ENCODE measurements around the gene LYRM1.
A peak's percentile ranks its signal among the peaks of the same experiment; 100 is the strongest.

The LYRM1 gene

DNA sequence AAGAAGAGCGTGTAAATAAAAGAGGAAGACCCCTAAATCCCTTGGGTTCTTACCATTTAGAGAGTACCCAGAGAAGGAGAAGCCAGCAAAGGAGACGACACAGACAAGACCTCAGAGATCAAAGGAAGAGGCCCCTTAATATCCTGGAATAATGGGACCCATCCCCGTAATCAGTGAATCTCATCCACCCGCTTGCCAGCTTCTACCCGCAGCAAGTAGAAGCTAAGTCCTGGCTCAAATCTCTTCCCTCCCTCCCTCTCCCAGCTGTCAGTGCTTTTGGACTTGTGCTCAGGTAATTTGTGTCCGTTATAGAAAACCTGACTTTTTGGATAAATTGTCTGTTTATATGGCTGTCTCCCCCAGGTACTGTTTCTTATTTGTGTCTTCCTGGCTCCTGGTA, 1.9 kb downstream of the LYRM1 start:
- no peak for DNase-seq (ENCODE audit: low spot score)

DNA sequence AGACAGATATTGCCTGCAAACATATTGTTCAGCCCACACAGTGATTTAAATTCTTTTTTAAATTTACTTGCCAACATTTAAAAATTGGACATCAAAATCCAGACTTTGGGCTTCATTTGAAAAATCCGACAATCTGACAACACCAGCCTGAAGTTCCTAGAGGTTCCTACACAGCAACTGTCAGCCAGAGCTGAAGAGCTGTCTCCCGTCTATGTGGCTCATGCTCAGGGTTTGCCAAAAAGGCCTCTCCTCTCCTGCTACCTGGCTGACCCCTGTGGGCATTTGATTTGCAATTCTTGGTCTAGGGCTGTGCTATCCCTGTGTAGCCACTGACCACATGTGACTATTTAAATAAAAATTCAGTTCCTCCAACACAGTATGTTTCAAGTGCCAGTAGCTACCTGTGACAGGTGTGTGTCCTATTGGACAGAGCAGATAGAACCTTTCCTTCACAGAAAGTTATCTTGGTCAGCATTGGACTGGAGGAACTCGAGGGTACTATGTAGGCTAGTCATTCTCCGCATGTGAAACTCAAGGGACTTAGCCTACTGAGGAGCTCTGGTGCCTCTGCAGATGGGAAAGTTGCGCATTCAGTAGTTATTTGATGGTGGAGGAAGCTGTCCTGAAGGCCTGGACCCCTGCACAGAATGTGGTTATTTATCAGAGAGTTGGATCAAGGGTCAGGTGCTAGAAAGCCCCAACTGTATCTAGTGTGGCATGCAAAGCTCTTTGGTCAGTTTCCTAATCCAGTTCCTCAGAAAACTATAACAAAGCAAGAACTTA, 2.7 kb downstream of the LYRM1 start:
- no peak for DNase-seq (ENCODE audit: low spot score)

DNA sequence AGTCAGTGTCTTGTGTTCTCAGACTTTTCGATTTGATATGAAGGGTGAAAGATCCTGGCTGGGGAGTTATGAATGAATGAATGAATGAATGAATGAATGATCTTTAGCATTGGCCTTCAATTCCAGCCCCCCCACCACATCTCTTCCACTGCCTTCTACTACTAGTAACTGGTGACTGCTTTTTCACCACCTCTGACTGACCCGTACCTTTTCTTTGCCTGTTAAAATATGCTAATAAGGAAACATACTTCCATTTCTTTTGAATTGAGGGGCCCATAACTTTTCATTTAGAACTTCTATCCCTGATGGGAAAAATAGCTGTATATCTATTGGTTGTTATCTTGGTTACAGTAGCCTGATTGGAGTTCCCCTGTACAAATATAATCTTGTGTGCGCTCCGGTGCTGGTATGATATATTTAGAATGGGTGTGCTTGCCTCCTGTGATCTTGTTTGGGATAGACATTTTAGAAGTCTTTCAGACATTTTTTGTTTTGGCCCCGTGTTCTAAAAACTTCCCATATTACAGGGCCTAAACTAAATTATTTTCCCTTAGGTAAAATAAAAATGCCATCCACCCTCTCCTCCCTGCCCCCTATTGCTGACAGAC, 3.4 kb downstream of the LYRM1 start:
- DNase-seq (ENCODE audit: low spot score) = no peak

DNA sequence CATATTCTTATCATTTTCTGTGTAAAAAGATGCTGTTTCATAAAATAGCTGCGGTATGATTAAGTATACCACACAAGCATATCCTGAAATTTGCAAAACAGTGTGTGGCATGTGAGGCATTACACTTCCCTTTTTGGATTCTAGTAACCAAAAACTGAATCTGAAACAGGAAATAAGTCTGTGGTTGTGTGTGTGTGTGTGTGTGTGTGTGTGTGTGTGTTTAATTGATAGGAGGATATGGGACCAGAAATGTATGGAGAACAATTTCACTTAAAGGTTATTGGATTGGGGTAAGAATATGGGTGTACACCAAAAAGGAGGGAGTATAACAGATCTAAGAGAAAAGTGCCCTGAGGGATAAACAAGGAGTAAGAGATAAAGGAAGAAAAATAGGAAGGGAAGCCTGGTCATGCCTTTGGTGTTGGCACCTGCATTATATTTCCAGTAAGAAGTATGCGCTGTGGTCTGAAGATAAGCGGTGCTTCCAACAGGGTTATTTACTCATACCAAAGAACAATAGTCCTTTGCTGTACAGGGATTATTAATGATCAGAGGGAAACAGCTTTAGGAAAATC, 4.0 kb downstream of the LYRM1 start:
- no peak for DNase-seq (ENCODE audit: low spot score)

DNA sequence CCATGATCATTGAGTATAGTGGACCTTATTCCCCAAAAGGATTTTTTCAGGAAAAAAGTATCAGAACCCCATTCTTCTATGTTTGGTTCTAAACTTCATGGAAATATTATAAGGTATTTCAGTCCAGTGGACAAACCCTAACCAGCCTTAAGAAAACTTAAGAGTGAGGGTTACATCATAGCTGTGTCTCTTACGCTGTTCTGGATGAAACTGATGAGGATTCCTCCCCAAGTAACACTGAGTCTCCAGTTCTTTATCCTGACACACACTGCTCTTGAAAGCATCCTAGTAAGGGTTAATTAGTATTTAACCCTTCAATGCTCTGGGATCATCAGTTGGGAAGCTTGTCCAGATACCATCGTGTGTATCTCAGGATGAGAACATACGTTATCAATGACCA, 5.0 kb downstream of the LYRM1 start:
- no peak for DNase-seq (ENCODE audit: low spot score)

DNA sequence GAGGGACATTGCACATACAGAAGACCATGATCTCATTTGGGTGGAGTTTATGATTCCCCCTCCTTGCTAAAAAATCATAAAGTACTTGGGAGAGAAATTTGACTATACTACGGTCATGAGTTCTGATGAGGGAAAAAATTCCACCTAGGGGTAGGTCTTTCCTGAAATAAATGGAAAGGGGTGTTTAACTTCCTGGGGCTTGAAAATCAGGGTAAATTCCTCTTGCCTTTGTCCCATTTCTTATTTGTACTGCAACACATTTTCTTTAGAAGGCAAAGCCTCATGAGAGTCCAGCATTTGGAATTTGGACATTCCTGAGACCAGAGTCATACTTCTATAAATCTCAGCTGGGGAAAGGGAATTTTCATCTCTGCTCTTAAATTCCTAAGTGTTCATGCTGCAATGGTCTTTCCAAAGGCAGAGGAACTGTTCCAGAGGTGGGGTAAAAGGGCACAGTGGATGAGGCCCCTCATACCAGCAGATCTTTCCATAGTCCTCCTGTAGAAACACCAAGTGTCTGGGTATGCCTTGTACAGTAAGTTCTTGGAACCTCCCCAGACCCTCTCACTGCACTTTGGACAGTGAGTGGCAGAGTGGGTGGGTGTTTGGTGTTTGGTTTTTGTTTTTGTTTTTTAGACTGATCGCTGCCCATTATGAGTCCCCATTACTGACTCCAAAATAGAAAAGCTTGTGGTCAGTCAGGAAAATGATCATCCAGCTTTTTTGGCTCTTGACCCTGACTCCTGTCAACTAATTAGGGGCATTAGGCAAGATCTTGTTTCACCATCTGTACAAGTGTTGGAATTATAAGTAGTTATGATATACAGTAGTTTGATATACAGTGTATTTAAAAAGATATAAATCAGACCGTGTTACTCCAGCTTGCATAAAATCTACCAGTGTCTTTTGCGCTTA, 6.0 kb downstream of the LYRM1 start:
- DNase-seq (ENCODE audit: low spot score) = peak; percentile 61

DNA sequence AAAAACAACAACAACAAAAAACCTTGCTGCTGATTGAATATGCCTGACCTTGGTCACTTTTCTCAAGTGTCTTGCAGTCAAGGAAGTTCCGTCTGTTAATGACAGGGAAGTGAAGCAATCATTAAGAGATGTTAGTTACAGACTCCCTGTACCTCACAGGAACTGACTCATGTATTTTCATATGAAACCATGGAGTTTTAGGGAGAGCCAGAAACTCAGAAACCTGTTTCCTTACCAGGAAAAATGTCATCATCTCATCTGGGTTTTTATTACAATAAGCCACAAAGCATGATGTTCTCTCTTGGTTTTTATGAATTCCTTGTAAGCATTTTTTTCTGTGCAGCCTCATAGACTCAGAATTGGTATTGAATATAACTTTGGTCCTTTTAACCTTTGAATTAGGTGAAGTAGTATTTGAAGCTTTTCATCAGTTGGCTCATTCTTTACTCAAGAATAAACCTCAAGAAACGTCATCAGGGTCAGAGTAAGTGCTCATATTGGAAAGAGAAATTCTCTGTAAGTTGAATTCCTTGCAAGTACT, 10.3 kb downstream of the LYRM1 start:
- peak; percentile 56 for DNase-seq (ENCODE audit: low spot score)

DNA sequence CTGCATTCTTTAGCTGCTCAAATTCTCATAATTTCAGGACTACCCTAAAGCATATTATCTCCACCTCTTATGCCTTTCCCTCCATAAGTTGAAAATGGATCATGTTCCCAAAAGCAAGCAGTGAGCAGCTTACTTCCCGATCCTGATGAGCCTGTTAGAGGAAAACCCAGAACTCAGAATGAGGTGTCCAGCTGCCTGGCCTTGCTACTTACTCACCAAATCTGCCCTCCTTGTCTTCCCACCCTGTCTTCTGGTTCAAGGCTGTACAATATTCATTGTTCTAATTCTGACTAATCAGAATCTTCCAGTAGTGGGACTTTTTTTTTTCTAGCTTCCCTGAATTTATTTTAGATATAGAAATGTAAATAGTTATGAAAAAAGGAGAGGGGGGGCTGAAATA, 10.8 kb downstream of the LYRM1 start:
- DNase-seq (ENCODE audit: low spot score) = no peak

DNA sequence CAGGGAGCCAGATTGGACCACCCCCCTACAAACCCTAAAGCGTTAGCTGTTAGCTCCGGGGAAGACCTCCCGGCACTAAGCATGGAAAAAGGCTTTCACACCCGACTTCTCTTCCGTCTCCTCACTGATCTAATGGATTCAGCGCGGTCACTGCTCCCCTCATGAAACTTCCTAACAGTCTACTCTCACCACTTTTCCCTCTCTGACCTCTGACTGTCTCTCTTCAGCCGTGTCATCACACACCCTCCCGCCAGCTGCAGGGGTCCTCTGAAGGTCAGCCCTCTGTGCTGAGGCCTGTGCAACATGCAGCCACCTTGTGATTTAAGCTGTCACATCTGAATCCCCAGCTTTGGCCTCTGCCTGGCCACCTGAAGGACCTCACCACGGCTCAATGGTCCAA, 15.7 kb downstream of the LYRM1 start:
- DNase-seq (ENCODE audit: low spot score) = no peak

DNA sequence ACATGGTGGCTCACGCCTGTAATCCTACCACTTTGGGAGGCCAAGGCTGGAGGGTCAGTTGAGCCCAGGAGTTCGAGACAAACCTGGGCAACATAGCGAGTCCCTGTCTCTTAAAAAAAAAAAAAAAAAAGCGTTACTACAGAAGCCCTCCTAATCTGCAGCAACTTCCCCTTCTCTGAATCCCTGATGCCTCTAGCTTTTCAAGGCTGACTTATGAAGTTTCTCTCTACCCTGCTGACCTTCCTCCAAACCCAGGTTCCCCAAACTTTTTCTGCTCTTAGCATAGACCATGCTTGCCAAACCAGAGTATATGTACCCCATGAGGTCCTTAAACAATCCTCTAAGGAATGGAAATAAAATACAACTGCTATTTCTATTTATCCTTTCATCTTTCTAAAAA, 16.4 kb downstream of the LYRM1 start:
- no peak for DNase-seq (ENCODE audit: low spot score)

DNA sequence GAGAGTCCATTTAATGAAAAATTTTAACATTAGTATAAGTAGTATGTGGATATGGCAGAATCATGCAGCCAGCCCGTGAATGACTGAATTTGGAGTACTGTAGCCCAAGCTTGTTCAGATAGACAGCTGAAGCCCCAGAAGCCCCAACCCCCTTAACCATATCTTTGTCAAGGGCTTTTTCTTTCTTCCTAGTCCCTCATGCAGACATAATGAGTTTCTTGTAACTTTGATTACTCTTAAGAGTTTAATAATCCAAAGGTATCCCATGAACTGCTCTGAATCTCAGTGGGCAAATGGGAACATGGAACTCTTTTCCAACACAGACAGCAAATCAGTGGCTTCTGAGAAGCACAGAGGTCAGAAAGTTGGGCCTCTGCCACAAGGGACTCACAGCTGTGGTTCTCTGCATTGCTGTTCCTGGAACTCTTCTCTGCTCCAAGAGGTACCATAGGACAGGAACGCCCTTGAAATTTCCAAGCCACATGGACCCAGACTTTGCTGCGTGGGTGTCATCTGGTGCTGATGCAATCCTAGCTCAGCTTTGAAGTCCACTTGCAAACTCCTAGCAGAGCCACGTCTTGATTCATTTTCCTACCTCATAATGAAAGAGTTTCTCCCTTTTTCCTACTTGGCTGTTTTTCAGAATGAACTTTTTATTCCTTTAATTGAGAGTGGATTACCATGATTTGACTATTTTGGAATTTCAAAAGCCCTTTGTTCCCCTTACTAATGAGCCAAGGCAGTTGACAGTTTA, 18.1 kb downstream of the LYRM1 start:
- peak; percentile 77 for DNase-seq (ENCODE audit: low spot score)

DNA sequence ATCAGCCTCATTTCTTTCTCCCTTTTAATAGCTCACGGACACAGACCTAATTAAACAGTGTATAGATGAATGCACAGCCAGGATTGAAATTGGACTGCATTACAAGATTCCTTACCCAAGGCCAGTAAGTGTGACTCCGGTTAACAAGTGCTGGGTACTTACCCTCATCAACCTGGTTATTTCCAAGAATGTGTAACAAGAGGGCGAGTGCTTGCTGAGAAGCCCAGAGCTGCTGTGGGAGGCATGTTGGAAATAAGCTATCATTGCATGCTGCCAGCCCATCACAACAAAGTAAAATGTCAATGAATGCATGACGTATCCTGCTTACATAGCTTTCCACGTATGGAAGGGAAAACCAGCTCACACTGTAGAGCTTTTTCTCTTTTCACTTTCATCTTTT, 19.5 kb downstream of the LYRM1 start:
- no peak for DNase-seq (ENCODE audit: low spot score)

DNA sequence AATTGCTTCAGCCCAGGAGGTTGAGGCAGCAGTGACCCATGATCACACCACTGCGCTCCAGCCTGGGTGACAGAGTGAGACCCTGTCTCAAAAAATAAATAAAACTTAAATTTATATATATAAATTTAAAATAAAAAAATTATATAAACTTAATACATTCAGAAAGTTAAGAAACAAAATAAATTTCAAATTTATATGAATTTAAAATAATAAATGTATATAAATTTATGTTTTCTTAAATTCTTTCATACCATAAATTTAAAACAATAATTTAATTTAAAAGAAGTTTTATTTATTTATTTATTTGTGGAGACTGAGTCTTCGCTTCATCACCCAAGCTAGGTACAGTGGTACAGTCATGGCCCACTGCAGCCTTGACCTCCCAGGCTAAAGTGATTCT, 20.2 kb downstream of the LYRM1 start:
- no peak for DNase-seq (ENCODE audit: low spot score)

DNA sequence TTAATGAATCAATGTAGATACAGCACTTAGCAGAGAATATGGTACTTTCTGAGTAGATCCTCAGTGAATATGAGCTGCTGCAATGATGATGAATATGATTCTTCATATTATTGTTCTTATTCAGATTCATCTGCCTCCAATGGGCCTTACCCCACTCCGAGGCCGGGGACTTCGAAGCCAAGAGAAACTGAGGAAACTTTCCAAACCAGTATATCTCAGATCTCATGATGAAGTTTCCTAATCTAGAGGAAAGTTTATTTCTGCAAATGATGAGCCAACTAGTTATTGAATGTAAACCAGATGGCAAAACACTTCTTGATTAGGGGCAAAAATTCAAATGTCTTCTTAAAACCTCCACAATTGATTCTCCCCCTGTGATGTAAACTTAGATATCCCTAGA, 23.3 kb downstream of the LYRM1 start:
- no peak for DNase-seq (ENCODE audit: low spot score)

DNA sequence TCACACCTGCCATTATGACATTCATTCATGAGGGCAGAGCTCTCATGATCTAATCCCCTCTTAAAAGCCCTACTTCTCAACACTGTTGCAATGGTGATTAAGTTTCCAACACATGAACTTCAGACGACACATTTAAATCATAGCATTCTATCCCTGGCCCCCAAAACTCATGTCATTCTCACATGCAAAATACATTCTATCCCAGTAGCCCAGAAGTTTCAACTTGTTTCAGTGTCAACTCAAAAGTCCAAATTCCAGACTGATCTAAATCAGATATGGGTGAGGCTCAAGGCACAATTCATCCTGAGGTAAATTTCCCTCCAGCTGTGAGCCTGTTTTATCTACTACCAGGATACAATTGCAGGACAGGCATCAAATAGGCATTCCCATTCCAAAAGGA, 25.2 kb downstream of the LYRM1 start:
- DNase-seq (ENCODE audit: low spot score) = no peak

DNA sequence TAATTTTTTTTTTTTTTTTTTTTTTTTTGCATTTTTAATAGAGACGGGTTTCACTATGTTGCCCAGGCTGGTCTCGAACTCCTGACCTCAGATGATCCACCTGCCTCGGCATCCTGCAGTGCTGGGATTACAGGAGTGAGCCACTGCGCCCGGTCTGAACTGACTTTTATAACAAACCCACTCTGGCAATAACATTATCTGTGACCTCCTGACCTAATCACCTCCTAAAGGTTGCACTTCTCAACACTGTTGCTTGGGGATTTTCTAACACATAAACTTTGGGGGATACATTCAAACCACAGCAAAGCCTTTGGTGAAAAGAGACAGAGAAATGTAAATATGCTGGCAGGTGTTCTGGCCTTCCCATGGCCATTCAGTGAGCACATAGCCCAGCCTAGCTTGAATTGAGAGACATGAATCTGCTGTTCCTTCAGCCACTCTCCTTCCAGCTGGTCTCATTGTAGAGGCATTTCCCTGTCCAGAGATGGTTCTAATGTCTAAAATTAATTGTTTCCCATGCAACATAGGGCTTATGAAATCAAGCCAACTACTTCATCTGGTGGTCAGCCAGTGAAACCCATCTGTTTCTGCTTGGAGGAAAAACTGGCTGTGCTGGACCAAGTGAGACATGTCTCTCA, 28.3 kb downstream of the LYRM1 start:
- DNase-seq (ENCODE audit: low spot score) = peak; percentile 58

DNA sequence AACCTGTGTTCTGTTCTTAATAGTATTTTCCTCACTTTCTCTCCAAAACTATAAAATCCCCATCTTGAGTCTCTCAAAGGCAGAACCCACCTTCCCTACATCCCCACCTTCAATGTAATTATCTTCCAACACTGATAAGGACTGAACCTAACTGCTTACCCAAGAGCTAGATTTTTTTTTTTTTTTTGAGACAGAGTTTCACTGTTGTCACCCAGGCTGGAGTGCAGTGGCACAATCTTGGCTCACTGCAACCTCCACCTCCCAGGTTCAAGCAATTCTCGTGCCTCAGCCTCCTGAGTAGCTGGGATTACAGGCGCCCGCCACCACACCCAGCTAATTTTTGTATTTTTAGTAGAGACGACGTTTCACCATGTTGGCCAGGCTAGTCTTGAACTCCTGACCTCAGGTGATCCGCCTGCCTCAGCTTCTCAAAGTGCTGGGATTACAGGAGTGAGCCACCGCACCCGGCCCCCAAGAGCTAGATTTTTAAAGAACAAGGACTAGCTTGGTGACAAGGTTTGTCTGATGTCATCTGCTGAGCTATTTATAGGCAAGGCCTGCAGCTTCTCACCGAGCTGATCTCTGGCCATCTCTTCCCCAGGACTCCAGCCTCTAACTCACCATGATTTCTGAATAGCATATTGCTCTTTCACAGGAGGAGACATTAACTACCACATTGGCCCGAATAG, 29.2 kb downstream of the LYRM1 start:
- peak; percentile 47 for DNase-seq (ENCODE audit: low spot score)

DNA sequence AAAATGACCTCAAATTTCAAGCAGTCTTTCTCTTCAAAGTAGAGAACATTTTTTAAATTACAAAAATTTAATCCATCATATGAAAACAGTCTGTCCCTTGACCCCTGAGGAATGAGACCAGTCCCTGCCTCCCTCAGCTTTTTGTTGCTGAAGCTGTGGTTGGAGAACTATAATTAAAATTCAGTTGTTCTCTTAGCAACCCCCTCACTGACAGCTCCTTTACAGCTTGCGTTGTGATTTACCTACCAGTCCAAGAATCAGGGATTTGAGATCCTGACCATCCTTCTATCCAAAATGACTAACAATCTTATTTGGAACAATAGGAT, 29.8 kb downstream of the LYRM1 start:
- DNase-seq (ENCODE audit: low spot score) = no peak

DNA sequence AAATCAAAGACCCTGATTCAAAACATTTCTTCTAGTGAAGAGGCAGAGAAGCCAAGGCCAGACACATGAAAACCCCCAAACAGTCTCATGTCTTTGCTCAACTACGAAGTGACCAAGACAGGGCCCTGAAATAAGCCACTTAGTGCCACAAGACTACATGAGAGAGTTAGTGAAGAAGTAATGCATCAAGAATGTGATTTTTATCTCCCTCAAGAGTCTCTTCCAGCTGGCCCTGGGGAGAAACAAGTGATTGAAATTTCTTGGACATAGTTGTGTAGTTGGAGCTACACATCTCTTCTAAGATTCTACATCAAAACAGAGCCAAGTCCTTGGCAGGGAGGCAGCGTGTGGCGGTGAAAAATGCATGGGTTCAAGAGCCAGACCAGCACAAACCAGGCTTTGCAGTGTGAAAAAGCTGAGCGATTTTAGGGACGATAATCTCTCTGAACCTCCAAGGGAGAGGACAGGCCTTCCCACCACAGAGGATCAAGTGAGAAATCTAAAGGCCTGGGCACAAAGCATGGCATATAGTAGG, 30.6 kb downstream of the LYRM1 start:
- peak; percentile 43 for DNase-seq (ENCODE audit: low spot score)

DNA sequence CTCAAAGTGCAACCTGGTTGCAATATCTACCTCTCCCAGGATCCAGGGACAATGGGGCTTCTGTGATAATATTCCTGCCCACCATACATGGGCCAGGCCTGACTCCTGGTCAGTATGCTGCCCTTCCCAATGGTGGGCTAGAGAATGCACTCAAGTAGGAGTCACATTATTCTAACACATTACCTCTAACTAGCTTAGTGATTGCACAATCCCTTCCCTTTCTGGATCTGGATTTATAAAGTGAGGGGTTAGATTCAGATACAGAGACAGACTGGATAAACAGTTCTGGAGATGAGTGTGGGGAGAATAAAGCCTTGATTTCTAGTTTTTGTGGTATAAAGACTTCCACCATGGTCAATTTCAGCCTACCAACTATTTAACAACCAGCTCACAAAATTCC, 33.0 kb downstream of the LYRM1 start:
- DNase-seq (ENCODE audit: low spot score) = no peak
